HepG2 (cell line): ENCODE measurements around the gene C1orf226. TPM values are rescaled to one million over a fixed set of nuclear protein-coding genes. Genes with fewer than 3 reads are reported as not detected.
A peak's percentile ranks its signal among the peaks of the same experiment; 100 is the strongest.

Source experiments
- FLYWCH1 ChIP-seq: sonication (generic); formaldehyde crosslinking; IDR thresholded peaks from 2 replicates; pipeline ENCODE4 v1.8.1; 2023; ENCODE audit warnings: mild to moderate bottlenecking, missing genetic modification reagents
- GATAD2A ChIP-seq: IDR thresholded peaks from 2 replicates; pipeline ENCODE4 v1.6.1; 2016
- NR2F6 ChIP-seq, 2 experiments: IDR thresholded peaks; 2 replicates each; pipeline ENCODE4 v1.6.1; 2016; ENCODE audit warnings: antibody characterized with exemption in 1 of 2, mild to moderate bottlenecking in 1 of 2
- RELA ChIP-seq: sonication (generic); formaldehyde crosslinking; IDR thresholded peaks from 2 replicates; pipeline ENCODE4 v1.4.0; 2020; ENCODE audit warnings: missing genetic modification reagents
- SOX5 ChIP-seq: IDR thresholded peaks from 2 replicates; pipeline ENCODE4 v1.6.1; 2016; ENCODE audit warnings: borderline replicate concordance
- SOX6 ChIP-seq, 2 experiments: fragments of 450-650 bp in 1 of 2; sonication (generic) in 1 of 2; formaldehyde crosslinking in 1 of 2; IDR thresholded peaks; 2 replicates each; pipeline versions ENCODE4 v1.4.0 to v1.6.1; 2017 to 2020; ENCODE audit warnings: antibody characterized with exemption in 1 of 2, mild to moderate bottlenecking in 1 of 2, missing genetic modification reagents in 1 of 2
- ZBTB20 ChIP-seq: sonication (generic); formaldehyde crosslinking; IDR thresholded peaks from 2 replicates; pipeline ENCODE4 v1.8.1; 2023; ENCODE audit warnings: missing genetic modification reagents, low read depth, mild to moderate bottlenecking, borderline replicate concordance
- ZFP37 ChIP-seq: sonication (generic); formaldehyde crosslinking; IDR thresholded peaks from 2 replicates; pipeline ENCODE4 v1.4.0; 2020; ENCODE audit warnings: missing genetic modification reagents, borderline replicate concordance
- ZNF367 ChIP-seq: sonication (generic); formaldehyde crosslinking; IDR thresholded peaks from 2 replicates; pipeline ENCODE4 v1.4.0; 2020; ENCODE audit warnings: missing genetic modification reagents, borderline replicate concordance
- ZNF616 ChIP-seq: sonication (generic); formaldehyde crosslinking; IDR thresholded peaks from 2 replicates; pipeline ENCODE4 v1.5.0; 2020; ENCODE audit warnings: low read depth, mild to moderate bottlenecking, missing genetic modification reagents
- ZNF629 ChIP-seq: sonication (generic); formaldehyde crosslinking; conservative IDR thresholded peaks from 2 replicates; pipeline ENCODE4 v1.5.0; 2020; ENCODE audit warnings: missing genetic modification reagents
- ZNF720 ChIP-seq: sonication (generic); formaldehyde crosslinking; IDR thresholded peaks from 2 replicates; pipeline ENCODE4 v1.4.0; 2020; ENCODE audit warnings: missing genetic modification reagents
- ZNF841 ChIP-seq: sonication (generic); formaldehyde crosslinking; IDR thresholded peaks from 2 replicates; pipeline ENCODE4 v1.8.1; 2023; ENCODE audit warnings: missing genetic modification reagents, borderline replicate concordance
- ZUFSP ChIP-seq: sonication (generic); formaldehyde crosslinking; IDR thresholded peaks from 2 replicates; pipeline ENCODE4 v1.9.0; 2021; ENCODE audit warnings: missing genetic modification reagents, mild to moderate bottlenecking, borderline replicate concordance
- polyA plus RNA-seq, 8 experiments: library from polyadenylated mRNA; depleted of rRNA in 3 of 8; stranded (reverse) in 7 of 8; unstranded in 1 of 8; fragments of >200 nt; fragmentation: Illumina TruSeq in 4 of 8; extraction: Trizol in 4 of 8; gene quantifications; 2 replicates each; pipeline versions ENCODE4 v1.2.1 to v1.2.3, GENCODE V29; 2011 to 2016; ENCODE audit warnings: low read depth in 4 of 8, missing spikeins in 1 of 8, mixed read lengths in 1 of 8; ENCODE audit not compliant: insufficient read depth in 1 of 8
- total RNA-seq, 5 experiments: library from RNA; depleted of rRNA; stranded (reverse); fragments of >200 nt; fragmentation: Illumina TruSeq; extraction: Trizol; gene quantifications; 2 replicates each; pipeline ENCODE4 v1.2.3, GENCODE V29; 2016; ENCODE audit warnings: low read depth in 1 of 5
- TF ChIP-seq, protein P1 (sequence below): IDR thresholded peaks from 2 replicates; pipeline ENCODE4 v1.6.1; 2018; ENCODE audit warnings: missing genetic modification reagents
- TF ChIP-seq, protein P2 (sequence below): sonication (generic); formaldehyde crosslinking; IDR thresholded peaks from 2 replicates; pipeline ENCODE4 v1.8.1; 2023; ENCODE audit warnings: mild to moderate bottlenecking, inconsistent platforms, moderate library complexity, missing genetic modification reagents, borderline replicate concordance
- TF ChIP-seq, protein P3 (sequence below): sonication (generic); IDR thresholded peaks from 2 replicates; pipeline ENCODE4 v1.6.1; 2016; ENCODE audit warnings: low read depth, borderline replicate concordance

C1orf226 gene
- total and polyA plus RNA-seq, 2 of the 13 experiments (the other 11 are each of a cell fraction or from before 2014, with no cell fraction given) = 4.7 to 4.9 TPM

- TF ChIP-seq ZUFSP (CRISPR knock-in tag) = no peak
- TF ChIP-seq ZNF367 (CRISPR knock-in tag) = no peak
- peak; percentile 75 for TF ChIP-seq SOX5 (CRISPR knock-in tag)
- TF ChIP-seq, protein P1, sequence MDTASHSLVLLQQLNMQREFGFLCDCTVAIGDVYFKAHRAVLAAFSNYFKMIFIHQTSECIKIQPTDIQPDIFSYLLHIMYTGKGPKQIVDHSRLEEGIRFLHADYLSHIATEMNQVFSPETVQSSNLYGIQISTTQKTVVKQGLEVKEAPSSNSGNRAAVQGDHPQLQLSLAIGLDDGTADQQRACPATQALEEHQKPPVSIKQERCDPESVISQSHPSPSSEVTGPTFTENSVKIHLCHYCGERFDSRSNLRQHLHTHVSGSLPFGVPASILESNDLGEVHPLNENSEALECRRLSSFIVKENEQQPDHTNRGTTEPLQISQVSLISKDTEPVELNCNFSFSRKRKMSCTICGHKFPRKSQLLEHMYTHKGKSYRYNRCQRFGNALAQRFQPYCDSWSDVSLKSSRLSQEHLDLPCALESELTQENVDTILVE = no peak
- TF ChIP-seq, protein P2, sequence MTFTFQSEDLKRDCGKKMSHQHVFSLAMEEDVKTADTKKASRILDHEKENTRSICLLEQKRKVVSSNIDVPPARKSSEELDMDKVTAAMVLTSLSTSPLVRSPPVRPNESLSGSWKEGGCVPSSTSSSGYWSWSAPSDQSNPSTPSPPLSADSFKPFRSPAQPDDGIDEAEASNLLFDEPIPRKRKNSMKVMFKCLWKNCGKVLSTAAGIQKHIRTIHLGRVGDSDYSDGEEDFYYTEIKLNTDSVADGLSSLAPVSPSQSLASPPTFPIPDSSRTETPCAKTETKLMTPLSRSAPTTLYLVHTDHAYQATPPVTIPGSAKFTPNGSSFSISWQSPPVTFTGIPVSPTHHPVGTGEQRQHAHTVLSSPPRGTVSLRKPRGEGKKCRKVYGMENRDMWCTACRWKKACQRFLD (CRISPR knock-in tag) = no peak
- TF ChIP-seq ZNF841 = no peak
- 0 out of 2 replicates have a peak, but pooled peaks have one; percentile 26 for TF ChIP-seq GATAD2A (CRISPR knock-in tag)
- no peak for TF ChIP-seq ZBTB20 (CRISPR knock-in tag)
- TF ChIP-seq SOX6 (IDR thresholded peaks at IDR 0.05) = no peak
- peak; percentile 60; the same call in 1 of the 2 replicates for TF ChIP-seq SOX6 (CRISPR knock-in tag; IDR thresholded peaks at IDR 0.05)
- TF ChIP-seq RELA = no peak
- no peak for TF ChIP-seq ZNF629 (CRISPR knock-in tag)
- no peak for TF ChIP-seq FLYWCH1 (CRISPR knock-in tag)
- TF ChIP-seq ZFP37 (CRISPR knock-in tag) = no peak
- TF ChIP-seq NR2F6 (IDR thresholded peaks at IDR 0.05) = peak; percentile 50; the same call in 1 of the 2 replicates
- 0 out of 2 replicates have a peak, but pooled peaks have one; percentile 17 for TF ChIP-seq NR2F6 (CRISPR knock-in tag; IDR thresholded peaks at IDR 0.05)
- no peak for TF ChIP-seq ZNF616
- no peak for TF ChIP-seq ZNF720 (CRISPR knock-in tag)
- TF ChIP-seq, protein P3, sequence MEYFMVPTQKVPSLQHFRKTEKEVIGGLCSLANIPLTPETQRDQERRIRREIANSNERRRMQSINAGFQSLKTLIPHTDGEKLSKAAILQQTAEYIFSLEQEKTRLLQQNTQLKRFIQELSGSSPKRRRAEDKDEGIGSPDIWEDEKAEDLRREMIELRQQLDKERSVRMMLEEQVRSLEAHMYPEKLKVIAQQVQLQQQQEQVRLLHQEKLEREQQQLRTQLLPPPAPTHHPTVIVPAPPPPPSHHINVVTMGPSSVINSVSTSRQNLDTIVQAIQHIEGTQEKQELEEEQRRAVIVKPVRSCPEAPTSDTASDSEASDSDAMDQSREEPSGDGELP = peak; percentile 25; the same call in 1 of the 2 replicates
These were observed 24.3 kb downstream of the C1orf226 start (continued) for GRCh38 chr1:162405800-162406199.
